Measurements from ENCODE around the gene NCR2. TPM values are rescaled to one million over a fixed set of nuclear protein-coding genes. Genes with fewer than 3 reads are reported as not detected.

Gene NCR2
- total RNA-seq, 1 experiment from 2014 or later, result not detected

GRCh38 chr6:41343641-41344187 lies 8.3 kb downstream of the NCR2 start:
- H3K23ac ChIP-seq (ENCODE audit: insufficient read length, low read depth, low read length), result no peak overlapping the region
- Mint-ChIP-seq H3K4me1 (peaks cover 6 to 14% of the 10 kb centered on the region in 2 experiments), H3K36me3 (ENCODE audit: insufficient read depth in 1 of 3, low read depth in 3 of 3) (peaks cover 0 to 8% (median 4%) of the 10 kb centered on the region in 3 experiments; a peak in 5 of 7 replicates), H3K9me3 (peaks cover 11 to 12% of the 10 kb centered on the region in 2 experiments), H3K27me3 (ENCODE audit: low read depth) (peaks cover 77% of the 10 kb centered on the region), H3K4me3 (no peak overlapping the region), H3K27ac (peak overlapping the region in 1 of 3 experiments; percentile 36; a peak in 1 of 7 replicates)
- H2AFZ ChIP-seq (ENCODE audit: low read length), result no peak overlapping the region
- no peak overlapping the region for H4K5ac ChIP-seq (ENCODE audit: insufficient read length, low read depth, low read length)
- no peaks in the 10 kb centered on the region; the same call in 1 of the 2 replicates for H3K27me3 ChIP-seq (ENCODE audit: insufficient read depth, low read length)
- DNase-seq, result no peak
- no peak overlapping the region for H2BK15ac ChIP-seq (ENCODE audit: low read depth, low read length)
- no peak overlapping the region for H3K27ac ChIP-seq (ENCODE audit: insufficient read length, low read depth, low read length)
- no peak overlapping the region for H3T11ph ChIP-seq (ENCODE audit: low read length)
- H4K20me1 ChIP-seq (ENCODE audit: control insufficient read depth, insufficient read depth, insufficient read length), result no peaks in the 10 kb centered on the region
- H3K4me1 ChIP-seq (ENCODE audit: insufficient read depth, low read length), result no peaks in the 10 kb centered on the region
- H3K23me2 ChIP-seq (ENCODE audit: insufficient read length, low read depth, low read length, poor library complexity, severe bottlenecking), result no peaks in the 10 kb centered on the region
- no peak overlapping the region for H3K18ac ChIP-seq (ENCODE audit: insufficient read length, low read depth, low read length)
- no peaks in the 10 kb centered on the region for H3K79me2 ChIP-seq (ENCODE audit: insufficient read depth, low read length)
- no peak overlapping the region for H3K4ac ChIP-seq (ENCODE audit: low read depth, low read length)
- H3K9ac ChIP-seq (ENCODE audit: extremely low read depth, insufficient read length, low read length), result no peak overlapping the region
- no peak overlapping the region for H4K91ac ChIP-seq (ENCODE audit: insufficient read length, low read depth, low read length)
- no peaks in the 10 kb centered on the region for H3K79me1 ChIP-seq (ENCODE audit: insufficient read depth, low read depth, low read length, poor library complexity, severe bottlenecking)
- H2BK5ac ChIP-seq (ENCODE audit: insufficient read length, low read length), result no peak overlapping the region
- H2AK5ac ChIP-seq (ENCODE audit: insufficient read length, low read length), result no peak overlapping the region
- H2BK20ac ChIP-seq (ENCODE audit: low read depth, low read length, poor library complexity, severe bottlenecking), result no peak overlapping the region
- H3K14ac ChIP-seq (ENCODE audit: insufficient read depth, low read length), result no peak overlapping the region
- TF ChIP-seq CTCF (conservative IDR thresholded peaks at IDR 0.05), result no peak
- WGBS (ENCODE audit: extremely low coverage, insufficient read length, low lambda C conversion rate), result no CpG with 5 or more reads among the region's 7 CpGs
- H3K9me3 ChIP-seq (ENCODE audit: control insufficient read depth, low read depth, low read length), result peaks cover 7% of the 10 kb centered on the region
- no peak overlapping the region for H2BK12ac ChIP-seq (ENCODE audit: insufficient read length, low read depth, low read length)
- no peak overlapping the region for H3K56ac ChIP-seq (ENCODE audit: insufficient read length, low read depth, low read length)
- H4K8ac ChIP-seq (replicated peaks; ENCODE audit: insufficient read length, low read depth, low read length), result no peak overlapping the region
- H2BK120ac ChIP-seq (ENCODE audit: low read depth, low read length, poor library complexity, severe bottlenecking), result no peak overlapping the region
- H3K4me2 ChIP-seq (ENCODE audit: insufficient read depth, insufficient read length, low read length), result no peak overlapping the region

Measured in H9 (cell line).